Esophagus squamous epithelium (tissue), 4 donors: Measurements from ENCODE around the gene FAP.

Experiments
- POLR2A ChIP-seq, 4 donors: fragments of 450-650 bp; IDR thresholded peaks; one replicate each; pipeline ENCODE4 v1.6.1; 2017; ENCODE audit warnings: antibody characterized with exemption in 4 of 4, mild to moderate bottlenecking in 4 of 4, moderate library complexity in 3 of 4
- TF ChIP-seq, protein P1 (sequence below), 6 experiments: fragments of 450-650 bp in 4 of 6; fragments of 200-600 bp in 2 of 6; sonication (generic) in 2 of 6; IDR thresholded peaks; one replicate each; pipeline ENCODE4 v1.5.1; 2016 to 2019; ENCODE audit warnings: antibody characterized with exemption in 6 of 6, mild to moderate bottlenecking in 4 of 6, moderate library complexity in 4 of 6

DNA sequence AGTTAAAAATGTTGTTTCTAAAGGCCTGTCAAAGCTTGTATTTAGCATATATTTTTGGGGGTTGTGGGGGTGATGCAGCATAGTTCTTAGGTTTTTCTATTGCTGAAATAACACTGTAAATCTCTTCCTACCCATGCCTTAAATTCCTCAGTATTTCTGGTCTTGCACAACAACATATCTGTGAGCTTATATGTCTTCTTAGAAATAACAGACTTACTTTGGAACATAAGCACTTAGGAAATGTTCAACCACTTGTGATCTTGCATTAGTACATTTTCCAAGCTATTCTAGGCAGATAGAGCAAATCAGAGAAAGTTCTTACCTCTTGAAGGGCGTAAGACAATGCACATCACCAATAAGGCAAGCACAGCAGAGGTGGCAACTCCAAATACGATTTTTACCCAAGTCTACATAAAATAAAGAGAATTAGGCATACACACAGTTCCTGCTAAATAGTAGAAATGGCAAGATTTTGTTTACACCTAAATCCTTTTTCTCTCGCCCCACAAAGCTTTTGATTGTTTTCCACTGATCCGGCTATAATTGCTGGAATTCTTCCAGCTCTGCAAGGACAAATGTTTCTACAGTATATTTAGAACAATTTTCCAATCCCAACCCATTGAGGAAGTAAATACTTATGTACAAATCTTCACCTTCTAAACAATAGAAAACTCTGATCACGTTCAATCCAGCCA, 512 bp downstream of the FAP start:
- TF ChIP-seq, protein P1, sequence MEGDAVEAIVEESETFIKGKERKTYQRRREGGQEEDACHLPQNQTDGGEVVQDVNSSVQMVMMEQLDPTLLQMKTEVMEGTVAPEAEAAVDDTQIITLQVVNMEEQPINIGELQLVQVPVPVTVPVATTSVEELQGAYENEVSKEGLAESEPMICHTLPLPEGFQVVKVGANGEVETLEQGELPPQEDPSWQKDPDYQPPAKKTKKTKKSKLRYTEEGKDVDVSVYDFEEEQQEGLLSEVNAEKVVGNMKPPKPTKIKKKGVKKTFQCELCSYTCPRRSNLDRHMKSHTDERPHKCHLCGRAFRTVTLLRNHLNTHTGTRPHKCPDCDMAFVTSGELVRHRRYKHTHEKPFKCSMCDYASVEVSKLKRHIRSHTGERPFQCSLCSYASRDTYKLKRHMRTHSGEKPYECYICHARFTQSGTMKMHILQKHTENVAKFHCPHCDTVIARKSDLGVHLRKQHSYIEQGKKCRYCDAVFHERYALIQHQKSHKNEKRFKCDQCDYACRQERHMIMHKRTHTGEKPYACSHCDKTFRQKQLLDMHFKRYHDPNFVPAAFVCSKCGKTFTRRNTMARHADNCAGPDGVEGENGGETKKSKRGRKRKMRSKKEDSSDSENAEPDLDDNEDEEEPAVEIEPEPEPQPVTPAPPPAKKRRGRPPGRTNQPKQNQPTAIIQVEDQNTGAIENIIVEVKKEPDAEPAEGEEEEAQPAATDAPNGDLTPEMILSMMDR (IDR thresholded peaks at IDR 0.05): no peak
- no peak for TF ChIP-seq POLR2A (IDR thresholded peaks at IDR 0.05)
